HEK293 (cell line): ENCODE data around the gene WASF2.
A peak's percentile ranks its signal among the peaks of the same experiment; 100 is the strongest.

Experiments used
- CTCF ChIA-PET: fragments of 350-600 bp; formaldehyde crosslinking; extraction: SDS; loops from one replicate; lab custom pipeline; 2021; ENCODE audit warnings: antibody characterized with exemption; lab: Yijun Ruan, JAX
- POLR2A ChIA-PET: fragments of 300-600 bp; formaldehyde crosslinking; extraction: SDS; loops from one replicate; lab custom pipeline; 2020; ENCODE audit warnings: antibody characterized with exemption, inconsistent platforms; lab: Yijun Ruan, JAX
- H3K27ac ChIP-seq: fragments of 200-500 bp; sonication (Bioruptor generic); 2 replicates; pipeline ENCODE4 v1.5.1; 2014; ENCODE audit warnings: low read depth, low read length, control low read depth, inconsistent platforms; ENCODE audit errors: extremely low read depth
- H3K36me3 ChIP-seq, 2 experiments: fragments of 200-500 bp in 1 of 2; sonication (Bioruptor generic) in 1 of 2; 1 replicate in 1 of 2; 2 replicates in 1 of 2; pipeline ENCODE4 v1.5.1; 2014 to 2017; ENCODE audit warnings: inconsistent platforms in 2 of 2, low read length in 2 of 2; ENCODE audit not compliant: control insufficient read depth in 2 of 2, insufficient read depth in 1 of 2
- H3K4me1 ChIP-seq: fragments of 200-500 bp; sonication (Bioruptor generic); 2 replicates; pipeline ENCODE4 v1.5.1; 2014; ENCODE audit warnings: mild to moderate bottlenecking, low read length, inconsistent platforms; ENCODE audit not compliant: control insufficient read depth, insufficient read depth
- H3K4me3 ChIP-seq: 2 replicates; pipeline ENCODE4 v1.5.1; 2011; ENCODE audit warnings: low read depth, mild to moderate bottlenecking, control low read depth, low read length, moderate library complexity
- H3K9me3 ChIP-seq: fragments of 200-500 bp; sonication (Bioruptor generic); 2 replicates; pipeline ENCODE4 v1.5.1; 2014; ENCODE audit warnings: low read depth, low read length, inconsistent platforms; ENCODE audit not compliant: control insufficient read depth, insufficient read depth
- EGR2 ChIP-seq: fragments of 450-650 bp; formaldehyde crosslinking; IDR thresholded peaks from 2 replicates; pipeline ENCODE4 v1.5.1; 2016; ENCODE audit warnings: low read depth, missing biosample characterization, missing genetic modification characterization
- KLF10 ChIP-seq: fragments of 450-650 bp; IDR thresholded peaks from 2 replicates; pipeline ENCODE4 v1.5.1; 2018; ENCODE audit warnings: missing biosample characterization, mild to moderate bottlenecking, missing genetic modification characterization
- OVOL3 ChIP-seq: fragments of 450-650 bp; formaldehyde crosslinking; IDR thresholded peaks from 2 replicates; pipeline ENCODE4 v1.5.1; 2016; ENCODE audit warnings: missing biosample characterization, missing genetic modification characterization
- ZFHX2 ChIP-seq: fragments of 450-650 bp; formaldehyde crosslinking; conservative IDR thresholded peaks from 2 replicates; pipeline ENCODE4 v1.5.1; 2016; ENCODE audit warnings: missing biosample characterization, missing genetic modification characterization
- ZFP37 ChIP-seq: fragments of 450-650 bp; formaldehyde crosslinking; IDR thresholded peaks from 2 replicates; pipeline ENCODE4 v1.5.1; 2016; ENCODE audit warnings: missing biosample characterization, missing genetic modification characterization
- ZFP69B ChIP-seq: fragments of 450-650 bp; formaldehyde crosslinking; IDR thresholded peaks from 2 replicates; pipeline ENCODE4 v1.5.1; 2016; ENCODE audit warnings: missing biosample characterization, missing genetic modification characterization
- ZNF23 ChIP-seq: fragments of 450-650 bp; formaldehyde crosslinking; IDR thresholded peaks from 2 replicates; pipeline ENCODE4 v1.5.1; 2016; ENCODE audit warnings: missing biosample characterization, missing genetic modification characterization, borderline replicate concordance
- ZNF292 ChIP-seq: fragments of 450-650 bp; formaldehyde crosslinking; IDR thresholded peaks from 2 replicates; pipeline ENCODE4 v1.5.1; 2016; ENCODE audit warnings: low read depth, missing biosample characterization, missing genetic modification characterization, borderline replicate concordance
- ZNF404 ChIP-seq: fragments of 450-650 bp; formaldehyde crosslinking; IDR thresholded peaks from 2 replicates; pipeline ENCODE4 v1.5.1; 2017; ENCODE audit warnings: missing biosample characterization, missing genetic modification characterization
- ZNF561 ChIP-seq: fragments of 450-650 bp; IDR thresholded peaks from 2 replicates; pipeline ENCODE4 v1.5.1; 2018; ENCODE audit warnings: missing biosample characterization, missing genetic modification characterization, borderline replicate concordance
- ZNF600 ChIP-seq: fragments of 450-650 bp; formaldehyde crosslinking; IDR thresholded peaks from 2 replicates; pipeline ENCODE4 v1.5.1; 2016; ENCODE audit warnings: missing biosample characterization, missing genetic modification characterization
- ZNF610 ChIP-seq: fragments of 450-650 bp; formaldehyde crosslinking; IDR thresholded peaks from 2 replicates; pipeline ENCODE4 v1.5.1; 2016; ENCODE audit warnings: missing biosample characterization, missing genetic modification characterization, borderline replicate concordance
- TF ChIP-seq, protein P1 (sequence below): IDR thresholded peaks from 2 replicates; pipeline ENCODE4 v1.6.1; 2011; ENCODE audit warnings: mild to moderate bottlenecking, low read depth, low read length, borderline replicate concordance
- TF ChIP-seq, protein P2 (sequence below): fragments of 450-650 bp; formaldehyde crosslinking; optimal IDR thresholded peaks from 2 replicates; pipeline ENCODE3; 2016; ENCODE audit warnings: missing biosample characterization, mild to moderate bottlenecking, missing genetic modification characterization
- TF ChIP-seq, protein P3 (sequence below): fragments of 450-650 bp; formaldehyde crosslinking; IDR thresholded peaks from 2 replicates; pipeline ENCODE4 v1.5.1; 2017; ENCODE audit warnings: missing biosample characterization, missing genetic modification characterization

Gene WASF2

DNA sequence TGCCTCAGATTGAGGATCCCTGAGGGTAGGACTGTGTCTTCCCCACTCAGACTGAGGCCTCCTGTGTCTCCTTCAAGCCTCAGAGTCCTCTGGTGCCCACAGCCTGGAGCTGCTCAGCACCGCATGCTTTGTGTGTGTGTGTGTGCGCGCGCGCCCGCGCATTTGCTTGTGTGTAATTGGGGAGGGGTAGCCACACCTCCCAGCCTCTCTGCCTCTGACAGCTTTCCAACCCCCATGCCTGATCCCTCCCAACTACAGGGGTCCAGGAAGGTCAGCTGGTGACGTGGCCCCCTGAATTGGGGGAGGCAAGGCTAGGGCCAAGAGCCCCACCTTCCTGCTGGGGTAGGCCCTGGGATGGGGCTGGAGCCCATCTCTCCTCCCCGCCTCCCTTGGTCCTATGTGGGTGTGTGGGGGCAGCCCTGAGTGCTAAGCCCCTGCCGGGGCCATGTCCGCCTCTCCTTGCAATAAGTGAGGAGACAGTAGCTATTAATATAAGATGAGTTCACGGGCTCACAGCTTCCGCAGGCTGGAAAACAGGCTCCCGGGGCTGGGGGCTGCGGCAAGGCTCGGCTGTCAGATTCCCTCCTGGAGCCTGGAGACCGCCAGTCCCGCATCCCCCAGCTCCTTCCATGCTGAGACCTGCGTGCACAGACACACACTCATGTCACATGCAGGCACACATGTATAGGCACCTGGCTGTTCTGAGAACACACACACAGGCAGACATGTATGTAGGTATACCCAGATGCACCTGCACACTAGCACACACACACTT, 90.5 kb downstream of the WASF2 start:
- CTCF ChIA-PET: interaction anchor here (0.7 to 7.4 kb wide), 4 partner anchors 17 to 208 kb away, joined by 3 to 202 read pairs (median 6); no protein-coding TSS in a partner anchor
- Histone ChIP-seq H3K4me1 (no peaks in the 10 kb centered on the region), H3K27ac (no peak overlapping the region)

GRCh38 chr1:27398405-27399149, 91.4 kb downstream of the WASF2 start:
- no peaks in the 10 kb centered on the region for H3K9me3 ChIP-seq
- TF ChIP-seq OVOL3: no peak
- no peak for TF ChIP-seq ZNF561 (tag by site-specific recombination)
- no peak for TF ChIP-seq ZNF610
- TF ChIP-seq ZNF292 (tag by site-specific recombination): no peak
- H3K4me1 ChIP-seq: no peaks in the 10 kb centered on the region
- H3K4me3 ChIP-seq: no peak overlapping the region
- H3K36me3 ChIP-seq: no peaks in the 10 kb centered on the region
- ChIA-PET POLR2A (interaction anchor here (0.6 kb wide), 1 partner anchor 22 kb away, joined by 8 read pairs; no protein-coding TSS in a partner anchor), CTCF (interaction anchor here (0.5 to 7.4 kb wide), 8 partner anchors 9 to 209 kb away, joined by 3 to 202 read pairs (median 4); no protein-coding TSS in a partner anchor)
- H3K27ac ChIP-seq: no peak overlapping the region

More for the DNA sequence above, 90.5 kb downstream of the WASF2 start:
- TF ChIP-seq EGR2 (0 out of 2 replicates have a peak, but pooled peaks have one; percentile 9), ZFHX2 (tag by site-specific recombination) (peak; percentile 58), ZNF23 (no peak)
- Histone ChIP-seq H3K9me3 (no peaks in the 10 kb centered on the region), H3K36me3 (peaks cover 0 to 6% of the 10 kb centered on the region in 2 experiments; a peak in 1 of 3 replicates), H3K4me3 (no peak overlapping the region)
- POLR2A ChIA-PET: interaction anchor here (0.6 to 0.8 kb wide), 2 partner anchors 21 to 102 kb away, joined by 3 to 8 read pairs; no protein-coding TSS in a partner anchor

DNA sequence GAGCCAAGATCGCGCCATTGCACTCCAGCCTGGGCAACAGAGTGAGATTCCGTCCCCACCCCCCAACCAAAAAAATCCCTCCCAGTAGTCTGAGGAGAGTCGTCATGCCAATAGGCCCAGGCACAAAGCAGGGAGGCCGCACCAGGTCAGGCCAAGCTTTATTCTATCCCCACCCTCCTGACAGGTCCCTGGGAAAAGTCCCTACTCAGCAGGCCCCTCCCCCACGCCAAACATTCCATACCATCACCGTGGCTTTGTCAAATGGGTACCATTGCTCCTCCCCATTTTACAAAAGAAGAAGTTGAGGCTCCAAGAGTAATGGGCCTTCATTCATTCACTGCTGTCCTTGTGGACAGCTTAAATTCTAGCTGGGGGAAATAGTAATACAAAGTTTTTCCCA, 92.2 kb downstream of the WASF2 start:
- H3K4me1 ChIP-seq: no peaks in the 10 kb centered on the region
- TF ChIP-seq, protein P1, sequence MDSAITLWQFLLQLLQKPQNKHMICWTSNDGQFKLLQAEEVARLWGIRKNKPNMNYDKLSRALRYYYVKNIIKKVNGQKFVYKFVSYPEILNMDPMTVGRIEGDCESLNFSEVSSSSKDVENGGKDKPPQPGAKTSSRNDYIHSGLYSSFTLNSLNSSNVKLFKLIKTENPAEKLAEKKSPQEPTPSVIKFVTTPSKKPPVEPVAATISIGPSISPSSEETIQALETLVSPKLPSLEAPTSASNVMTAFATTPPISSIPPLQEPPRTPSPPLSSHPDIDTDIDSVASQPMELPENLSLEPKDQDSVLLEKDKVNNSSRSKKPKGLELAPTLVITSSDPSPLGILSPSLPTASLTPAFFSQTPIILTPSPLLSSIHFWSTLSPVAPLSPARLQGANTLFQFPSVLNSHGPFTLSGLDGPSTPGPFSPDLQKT: no peak
- TF ChIP-seq ZFP37 (no peak), ZNF404 (tag by site-specific recombination) (no peak), ZNF600 (tag by site-specific recombination) (peak; percentile 68)
- TF ChIP-seq, protein P2, sequence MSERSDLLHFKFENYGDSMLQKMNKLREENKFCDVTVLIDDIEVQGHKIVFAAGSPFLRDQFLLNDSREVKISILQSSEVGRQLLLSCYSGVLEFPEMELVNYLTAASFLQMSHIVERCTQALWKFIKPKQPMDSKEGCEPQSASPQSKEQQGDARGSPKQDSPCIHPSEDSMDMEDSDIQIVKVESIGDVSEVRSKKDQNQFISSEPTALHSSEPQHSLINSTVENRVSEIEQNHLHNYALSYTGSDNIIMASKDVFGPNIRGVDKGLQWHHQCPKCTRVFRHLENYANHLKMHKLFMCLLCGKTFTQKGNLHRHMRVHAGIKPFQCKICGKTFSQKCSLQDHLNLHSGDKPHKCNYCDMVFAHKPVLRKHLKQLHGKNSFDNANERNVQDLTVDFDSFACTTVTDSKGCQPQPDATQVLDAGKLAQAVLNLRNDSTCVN (tag by site-specific recombination): no peak
- ChIA-PET CTCF (interaction anchor here (0.9 to 7.4 kb wide), 6 partner anchors 11 to 159 kb away, joined by 3 to 202 read pairs (median 6); no protein-coding TSS in a partner anchor), POLR2A (no interaction called here)
- no peak overlapping the region for H3K4me3 ChIP-seq
- no peak overlapping the region for H3K27ac ChIP-seq
- H3K36me3 ChIP-seq: no peaks in the 10 kb centered on the region
- no peaks in the 10 kb centered on the region for H3K9me3 ChIP-seq

DNA sequence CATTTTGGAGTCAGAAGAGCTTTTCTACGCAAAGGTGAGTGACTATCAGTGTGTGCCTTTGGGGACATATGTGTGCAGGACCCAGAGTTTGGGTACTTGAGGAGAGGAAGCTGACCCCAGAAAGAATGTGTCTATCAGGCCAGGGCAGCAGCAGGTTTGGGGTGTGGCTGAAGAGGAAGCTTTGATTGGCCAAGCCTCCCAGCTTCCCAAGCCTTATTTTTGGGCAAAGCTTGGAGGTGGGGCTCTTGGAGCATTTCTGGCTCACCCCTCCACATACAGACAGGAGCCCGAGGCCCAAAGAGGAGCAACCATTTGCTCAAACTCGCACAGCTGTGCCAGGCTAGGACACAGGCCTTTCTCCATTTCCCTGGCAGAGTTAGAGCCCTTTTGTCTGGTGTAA, 92.9 kb downstream of the WASF2 start:
- ChIA-PET POLR2A (no interaction called here), CTCF (interaction anchor here (1.1 to 7.4 kb wide), 10 partner anchors 40 to 352 kb away, joined by 3 to 202 read pairs (median 8); partner anchors contain the start of gene AHDC1)
- TF ChIP-seq ZFP69B (tag by site-specific recombination) (no peak), KLF10 (tag by site-specific recombination) (0 out of 2 replicates have a peak, but pooled peaks have one; percentile 44)
- TF ChIP-seq, protein P3, sequence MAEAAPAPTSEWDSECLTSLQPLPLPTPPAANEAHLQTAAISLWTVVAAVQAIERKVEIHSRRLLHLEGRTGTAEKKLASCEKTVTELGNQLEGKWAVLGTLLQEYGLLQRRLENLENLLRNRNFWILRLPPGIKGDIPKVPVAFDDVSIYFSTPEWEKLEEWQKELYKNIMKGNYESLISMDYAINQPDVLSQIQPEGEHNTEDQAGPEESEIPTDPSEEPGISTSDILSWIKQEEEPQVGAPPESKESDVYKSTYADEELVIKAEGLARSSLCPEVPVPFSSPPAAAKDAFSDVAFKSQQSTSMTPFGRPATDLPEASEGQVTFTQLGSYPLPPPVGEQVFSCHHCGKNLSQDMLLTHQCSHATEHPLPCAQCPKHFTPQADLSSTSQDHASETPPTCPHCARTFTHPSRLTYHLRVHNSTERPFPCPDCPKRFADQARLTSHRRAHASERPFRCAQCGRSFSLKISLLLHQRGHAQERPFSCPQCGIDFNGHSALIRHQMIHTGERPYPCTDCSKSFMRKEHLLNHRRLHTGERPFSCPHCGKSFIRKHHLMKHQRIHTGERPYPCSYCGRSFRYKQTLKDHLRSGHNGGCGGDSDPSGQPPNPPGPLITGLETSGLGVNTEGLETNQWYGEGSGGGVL (tag by site-specific recombination): no peak
- no peaks in the 10 kb centered on the region for H3K36me3 ChIP-seq
- no peak overlapping the region for H3K27ac ChIP-seq
- H3K9me3 ChIP-seq: no peaks in the 10 kb centered on the region
- no peak overlapping the region for H3K4me3 ChIP-seq
- no peaks in the 10 kb centered on the region for H3K4me1 ChIP-seq
